Activated B cell treated with CpG ODN at 0.5 μM for 24 hours (primary cell): ENCODE measurements around the gene SEPTIN10. TPM values are rescaled to one million over a fixed set of nuclear protein-coding genes. Genes with fewer than 3 reads are reported as not detected.
"Not testable (repeated sequence)": the region's sequence is repeated elsewhere in the genome, so short reads cannot be mapped to it uniquely, and the experiment has no call there.

ENCODE experiments used
- ATAC-seq: fragments of 200-7000 bp; cut with Tn5 transposase; one replicate; pipeline ENCODE4 v1.10.0; 2021; ENCODE audit warnings: low read depth, mild to moderate bottlenecking, moderate library complexity
- CTCF ChIA-PET: fragments of 350-600 bp; sonication (Branson Sonifier 250); formaldehyde crosslinking; loops from one replicate; lab custom pipeline; 2021; ENCODE audit warnings: antibody characterized with exemption; lab: Charles Lee
- POLR2A ChIA-PET: fragments of 350-600 bp; sonication (Branson Sonifier 250); formaldehyde crosslinking; loops from one replicate; lab custom pipeline; 2021; ENCODE audit warnings: antibody characterized with exemption; lab: Charles Lee
- DNase-seq: peaks from one replicate; pipeline ENCODE4 v3.0.0; 2022
- H3K27ac Mint-ChIP-seq: one replicate; pipeline ENCODE4 v1.8.0; 2020; ENCODE audit warnings: mixed read lengths
- H3K27me3 Mint-ChIP-seq: one replicate; pipeline ENCODE4 v1.8.0; 2021; ENCODE audit warnings: mixed read lengths
- H3K36me3 Mint-ChIP-seq: one replicate; pipeline ENCODE4 v1.8.0; 2021; ENCODE audit warnings: low read depth, mixed read lengths
- H3K4me1 Mint-ChIP-seq: one replicate; pipeline ENCODE4 v1.8.0; 2021; ENCODE audit warnings: mixed read lengths
- H3K4me3 Mint-ChIP-seq: one replicate; pipeline ENCODE4 v1.8.0; 2020; ENCODE audit warnings: mild to moderate bottlenecking, mixed read lengths
- H3K9me3 Mint-ChIP-seq: one replicate; pipeline ENCODE4 v1.8.0; 2020; ENCODE audit warnings: mixed read lengths
- intact Hi-C: fragments of 100-400 bp; cut with micrococcal nuclease; formaldehyde crosslinking; loops from one replicate; pipeline ENCODE4 v1.15.1; 2024
- total RNA-seq: library from RNA; stranded (reverse); gene quantifications from 2 replicates; pipeline ENCODE4 v1.2.3, GENCODE V29; 2022
- TF ChIP-seq, protein P1 (sequence below): fragments of 200-600 bp; IDR thresholded peaks from one replicate; pipeline ENCODE4 v1.8.0; 2022; ENCODE audit warnings: antibody characterized with exemption, mild to moderate bottlenecking

The SEPTIN10 gene
- total RNA-seq, 1 donor from 2014 or later = 0.35 TPM

DNA sequence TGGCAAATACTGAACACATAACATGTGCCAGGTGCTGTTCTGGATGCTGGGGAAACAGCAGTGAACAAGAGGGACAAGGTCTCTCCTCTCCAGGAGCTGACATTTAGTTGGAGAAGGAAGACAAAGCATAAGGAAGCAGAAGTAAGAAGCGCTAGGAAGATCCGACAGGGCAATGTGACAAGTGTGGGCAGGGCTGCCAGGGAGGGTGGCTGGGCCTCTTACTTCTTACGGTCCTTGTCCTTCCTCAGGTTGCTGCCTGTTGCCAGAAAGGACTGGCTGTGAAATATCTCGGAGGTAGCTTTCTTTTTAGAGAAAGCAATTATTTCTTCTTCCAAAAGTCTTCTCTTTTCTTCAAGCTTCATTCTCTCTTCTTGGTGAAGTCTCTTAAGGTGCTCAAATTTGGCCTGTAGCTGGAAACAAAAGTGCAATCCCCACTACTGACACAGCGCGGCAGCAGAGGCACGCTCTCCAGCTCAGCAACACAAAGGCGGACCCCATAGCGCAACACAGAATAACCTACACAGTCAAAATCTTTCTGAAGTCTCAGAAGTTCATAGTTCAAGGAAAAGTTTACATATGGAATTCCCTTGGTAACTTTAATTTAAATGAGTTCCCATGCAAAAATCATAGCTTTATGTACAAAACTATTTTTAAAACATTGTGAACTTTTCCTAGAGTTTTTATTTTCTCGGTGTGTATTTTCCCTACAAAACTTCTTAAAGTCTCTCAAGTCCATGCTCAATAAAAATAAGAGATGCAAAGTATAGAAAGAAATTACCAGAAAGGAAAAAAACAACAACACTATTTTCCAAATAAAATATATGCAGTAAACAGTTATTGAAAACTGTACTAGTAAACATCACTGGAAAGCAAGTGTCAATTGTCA lies 67.7 kb downstream of the SEPTIN10 start:
- H3K4me3 Mint-ChIP-seq = no peak overlapping the region
- H3K9me3 Mint-ChIP-seq = no peaks in the 10 kb centered on the region
- ATAC-seq = peak; percentile 67
- peak; percentile 26 for DNase-seq
- H3K27me3 Mint-ChIP-seq = peaks cover 12% of the 10 kb centered on the region
- no peaks in the 10 kb centered on the region for H3K36me3 Mint-ChIP-seq
- TF ChIP-seq, protein P1, sequence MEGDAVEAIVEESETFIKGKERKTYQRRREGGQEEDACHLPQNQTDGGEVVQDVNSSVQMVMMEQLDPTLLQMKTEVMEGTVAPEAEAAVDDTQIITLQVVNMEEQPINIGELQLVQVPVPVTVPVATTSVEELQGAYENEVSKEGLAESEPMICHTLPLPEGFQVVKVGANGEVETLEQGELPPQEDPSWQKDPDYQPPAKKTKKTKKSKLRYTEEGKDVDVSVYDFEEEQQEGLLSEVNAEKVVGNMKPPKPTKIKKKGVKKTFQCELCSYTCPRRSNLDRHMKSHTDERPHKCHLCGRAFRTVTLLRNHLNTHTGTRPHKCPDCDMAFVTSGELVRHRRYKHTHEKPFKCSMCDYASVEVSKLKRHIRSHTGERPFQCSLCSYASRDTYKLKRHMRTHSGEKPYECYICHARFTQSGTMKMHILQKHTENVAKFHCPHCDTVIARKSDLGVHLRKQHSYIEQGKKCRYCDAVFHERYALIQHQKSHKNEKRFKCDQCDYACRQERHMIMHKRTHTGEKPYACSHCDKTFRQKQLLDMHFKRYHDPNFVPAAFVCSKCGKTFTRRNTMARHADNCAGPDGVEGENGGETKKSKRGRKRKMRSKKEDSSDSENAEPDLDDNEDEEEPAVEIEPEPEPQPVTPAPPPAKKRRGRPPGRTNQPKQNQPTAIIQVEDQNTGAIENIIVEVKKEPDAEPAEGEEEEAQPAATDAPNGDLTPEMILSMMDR = peak; percentile 26
- H3K27ac Mint-ChIP-seq = no peak overlapping the region
- POLR2A ChIA-PET = no interaction called here
- intact Hi-C loops = no loop called here
- H3K4me1 Mint-ChIP-seq = no peaks in the 10 kb centered on the region
- CTCF ChIA-PET = interaction anchor here (0.8 to 1.5 kb wide), 5 partner anchors 12 to 167 kb away, joined by 3 to 7 read pairs (median 3); no protein-coding TSS in a partner anchor

DNA sequence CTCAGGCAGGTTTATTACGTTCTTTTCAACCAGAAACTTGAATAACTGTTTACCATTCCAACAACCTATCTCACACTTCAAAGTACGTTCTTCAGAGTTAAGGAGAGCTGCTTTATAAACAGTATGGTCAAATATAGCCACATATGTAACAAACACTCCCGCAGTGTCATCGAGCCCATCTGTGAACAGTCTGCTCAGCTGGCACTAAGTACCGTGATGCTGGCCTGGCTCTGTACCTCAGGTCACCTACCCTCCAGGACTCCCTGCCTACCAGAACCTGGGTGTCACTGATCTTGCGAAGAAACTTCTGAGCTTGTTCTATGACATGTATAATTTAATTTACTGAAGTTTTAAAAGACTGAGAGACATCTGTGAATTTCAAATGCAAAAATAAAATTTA lies 71.4 kb downstream of the SEPTIN10 start:
- intact Hi-C loops = no loop called here
- peaks cover 12% of the 10 kb centered on the region for H3K27me3 Mint-ChIP-seq
- TF ChIP-seq, protein P1 = no peak
- POLR2A ChIA-PET = no interaction called here
- H3K9me3 Mint-ChIP-seq = no peaks in the 10 kb centered on the region
- no peaks in the 10 kb centered on the region for H3K36me3 Mint-ChIP-seq
- no peaks in the 10 kb centered on the region for H3K4me1 Mint-ChIP-seq
- ATAC-seq (no peak), DNase-seq (no peak)
- no peak overlapping the region for H3K4me3 Mint-ChIP-seq
- H3K27ac Mint-ChIP-seq = no peak overlapping the region
- CTCF ChIA-PET = no interaction called here

DNA sequence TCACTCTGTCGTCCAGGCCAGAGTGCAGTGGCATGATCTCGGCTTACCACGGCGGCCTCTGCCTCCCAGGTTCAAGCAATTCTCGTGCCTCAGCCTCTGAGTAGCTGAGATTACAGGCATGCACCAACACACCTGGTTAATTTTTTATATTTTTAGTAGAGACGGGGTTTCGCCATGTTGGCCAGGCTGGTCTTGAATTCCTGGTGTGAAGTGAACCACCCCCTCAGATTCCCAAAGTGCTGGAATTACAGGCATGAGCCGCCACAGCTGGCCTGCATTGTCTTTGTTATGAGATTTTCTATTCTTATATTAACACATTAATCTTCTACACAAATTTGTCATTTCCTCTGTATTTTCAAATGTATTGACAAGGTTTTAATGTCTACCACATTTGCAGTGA lies 75.2 kb downstream of the SEPTIN10 start:
- ChIA-PET POLR2A (no interaction called here), CTCF (no interaction called here)
- intact Hi-C loops = no loop called here
- TF ChIP-seq, protein P1 = no peak
- DNase-seq (no peak), ATAC-seq (no peak)
- peaks cover 15% of the 10 kb centered on the region for H3K27me3 Mint-ChIP-seq
- no peaks in the 10 kb centered on the region for H3K36me3 Mint-ChIP-seq
- H3K27ac Mint-ChIP-seq = no peak overlapping the region
- H3K9me3 Mint-ChIP-seq = peaks cover 5% of the 10 kb centered on the region
- H3K4me3 Mint-ChIP-seq = no peak overlapping the region
- no peaks in the 10 kb centered on the region for H3K4me1 Mint-ChIP-seq

DNA sequence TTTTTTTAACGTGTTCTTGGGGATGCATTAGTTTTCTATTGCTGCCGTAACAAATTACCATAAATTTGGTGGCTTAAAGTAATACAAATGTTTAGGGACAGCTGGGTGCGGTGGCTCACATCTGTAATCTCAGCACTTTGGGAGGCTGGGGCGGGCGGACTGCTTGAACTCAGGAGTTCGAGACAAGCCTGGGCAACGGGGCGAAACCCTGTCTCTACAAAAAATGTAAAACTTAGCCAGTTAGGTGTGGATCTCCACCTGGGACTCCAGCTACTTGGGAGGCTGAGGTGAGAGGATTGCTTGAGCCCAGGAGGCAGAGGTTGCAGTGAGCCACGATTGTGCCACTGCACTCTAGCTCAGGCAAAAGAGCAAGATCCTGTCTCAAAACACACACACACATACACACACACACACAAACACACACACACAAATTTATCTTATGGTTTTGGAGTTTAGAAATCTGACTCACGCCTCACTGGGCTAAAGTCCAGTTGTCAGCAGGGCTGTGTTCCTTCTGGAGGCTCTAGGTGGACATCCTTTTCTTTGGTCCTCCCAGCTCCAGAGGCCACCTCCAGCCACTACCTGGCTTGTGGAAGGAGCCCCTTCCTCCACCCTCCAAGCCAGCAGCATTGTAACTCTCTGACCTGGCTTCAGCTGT lies 76.1 kb downstream of the SEPTIN10 start:
- H3K9me3 Mint-ChIP-seq = peaks cover 5% of the 10 kb centered on the region
- no peak overlapping the region for H3K4me3 Mint-ChIP-seq
- POLR2A ChIA-PET = no interaction called here
- peaks cover 15% of the 10 kb centered on the region for H3K27me3 Mint-ChIP-seq
- H3K4me1 Mint-ChIP-seq = no peaks in the 10 kb centered on the region
- H3K36me3 Mint-ChIP-seq = no peaks in the 10 kb centered on the region
- intact Hi-C loops = no loop called here
- TF ChIP-seq, protein P1 = no peak
- no peak overlapping the region for H3K27ac Mint-ChIP-seq
- no peak for ATAC-seq
- CTCF ChIA-PET = no interaction called here
- no peak for DNase-seq

DNA sequence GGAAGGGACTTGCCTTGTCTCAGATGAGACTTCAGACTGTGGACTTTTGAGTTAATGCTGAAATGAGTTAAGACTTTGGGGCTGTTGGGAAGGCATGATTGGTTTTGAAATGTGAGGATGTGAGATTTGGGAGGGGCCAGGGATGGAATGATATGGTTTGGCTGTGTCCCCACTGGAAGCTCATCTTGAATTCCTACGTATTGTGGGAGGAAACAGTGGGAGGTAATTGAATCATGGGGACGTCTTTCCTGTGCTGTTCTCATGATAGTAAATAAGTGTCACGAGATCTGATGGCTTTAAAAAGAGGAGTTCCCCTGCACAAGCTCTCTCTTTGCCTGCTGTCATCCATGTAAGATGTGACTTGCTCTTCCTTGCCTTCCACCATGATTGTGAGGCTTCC lies 77.2 kb downstream of the SEPTIN10 start:
- peaks cover 12% of the 10 kb centered on the region for H3K27me3 Mint-ChIP-seq
- H3K4me3 Mint-ChIP-seq, DNase-seq, intact Hi-C loops, ATAC-seq, POLR2A ChIA-PET, H3K4me1 Mint-ChIP-seq, CTCF ChIA-PET, H3K27ac Mint-ChIP-seq, H3K9me3 Mint-ChIP-seq, H3K36me3 Mint-ChIP-seq: not testable (repeated sequence)
